CD8-positive, alpha-beta memory T cell (primary cell): ENCODE measurements around the gene WDFY4. TPM values are rescaled to one million over a fixed set of nuclear protein-coding genes. Genes with fewer than 3 reads are reported as not detected.

Source experiments
- CTCF ChIA-PET: fragments of 350-600 bp; sonication (Branson Sonifier 250); formaldehyde crosslinking; loops from one replicate; lab custom pipeline; 2021; ENCODE audit warnings: antibody characterized with exemption; lab: Charles Lee
- POLR2A ChIA-PET: fragments of 350-600 bp; sonication (Branson Sonifier 250); formaldehyde crosslinking; loops from one replicate; lab custom pipeline; 2021; ENCODE audit warnings: antibody characterized with exemption; lab: Charles Lee
- DNase-seq, 5 donors: peaks; one replicate each; pipeline versions ENCODE4 v3.0.0 to v3.0.0-alpha.2; 2020 to 2022; ENCODE audit warnings: mixed read lengths in 1 of 5
- H3K27ac ChIP-seq: one replicate; pipeline ENCODE4 v1.7.0; 2013; ENCODE audit warnings: low read depth, mild to moderate bottlenecking, low read length, moderate library complexity
- H3K27me3 ChIP-seq: 2 replicates; pipeline ENCODE4 v1.7.0; 2013; ENCODE audit warnings: low read length, mild to moderate bottlenecking; ENCODE audit not compliant: insufficient read depth, poor library complexity, severe bottlenecking
- H3K36me3 ChIP-seq: 2 replicates; pipeline ENCODE4 v1.7.0; 2013; ENCODE audit warnings: mild to moderate bottlenecking, low read length, moderate library complexity; ENCODE audit not compliant: insufficient read depth
- H3K4me1 ChIP-seq: 2 replicates; pipeline ENCODE4 v1.7.0; 2013; ENCODE audit warnings: mild to moderate bottlenecking, low read length, moderate library complexity; ENCODE audit not compliant: insufficient read depth
- H3K4me3 ChIP-seq: 2 replicates; pipeline ENCODE4 v1.7.0; 2013; ENCODE audit warnings: mild to moderate bottlenecking, low read length
- H3K9me3 ChIP-seq: 2 replicates; pipeline ENCODE4 v1.7.0; 2013; ENCODE audit warnings: mild to moderate bottlenecking, low read length
- H3K27ac Mint-ChIP-seq, 8 donors: one replicate each; pipeline ENCODE4 v1.8.0; 2020 to 2021; ENCODE audit warnings: mixed read lengths in 8 of 8, mild to moderate bottlenecking in 6 of 8, inconsistent platforms in 3 of 8, moderate library complexity in 3 of 8
- H3K27me3 Mint-ChIP-seq, 2 donors: one replicate each; pipeline ENCODE4 v1.8.0; 2020 to 2021; ENCODE audit warnings: mixed read lengths in 2 of 2, mild to moderate bottlenecking in 1 of 2, moderate library complexity in 1 of 2
- H3K36me3 Mint-ChIP-seq, 3 donors: one replicate each; pipeline ENCODE4 v1.8.0; 2020 to 2021; ENCODE audit warnings: mixed read lengths in 3 of 3, inconsistent platforms in 1 of 3, mild to moderate bottlenecking in 1 of 3
- H3K4me1 Mint-ChIP-seq, 3 donors: one replicate each; pipeline ENCODE4 v1.8.0; 2020 to 2021; ENCODE audit warnings: mixed read lengths in 3 of 3, inconsistent platforms in 1 of 3, mild to moderate bottlenecking in 1 of 3
- H3K4me3 Mint-ChIP-seq, 7 donors: one replicate each; pipeline ENCODE4 v1.8.0; 2020 to 2021; ENCODE audit warnings: mixed read lengths in 7 of 7, mild to moderate bottlenecking in 6 of 7, moderate library complexity in 4 of 7, inconsistent platforms in 2 of 7
- H3K9me3 Mint-ChIP-seq, 5 donors: one replicate each; pipeline ENCODE4 v1.8.0; 2020 to 2022; ENCODE audit warnings: mixed read lengths in 5 of 5, mild to moderate bottlenecking in 3 of 5, moderate library complexity in 2 of 5, inconsistent platforms in 1 of 5
- polyA plus RNA-seq: library from polyadenylated mRNA; unstranded; fragments of 300-500 nt; fragmentation: Illumina TruSeq; gene quantifications from one replicate; pipeline ENCODE4 v1.2.3, GENCODE V29; 2021
- total RNA-seq, 2 experiments: library from RNA; stranded (reverse); gene quantifications; one replicate each; pipeline ENCODE4 v1.2.3, GENCODE V29; 2021

The WDFY4 gene
- total and polyA plus RNA-seq, 3 experiments from 2014 or later = 0.20 to 0.35 TPM; not detected in 1

GRCh38 chr10:48801001-48801421, 116.3 kb downstream of the WDFY4 start:
- peaks cover 0 to 8% (median 4%) of the 10 kb centered on the region in 5 donors for H3K9me3 Mint-ChIP-seq
- H3K4me1 ChIP-seq = peaks cover 42% of the 10 kb centered on the region
- no peak overlapping the region for H3K27ac ChIP-seq
- H3K4me3 ChIP-seq = peak overlapping the region; percentile 0
- H3K9me3 ChIP-seq = no peaks in the 10 kb centered on the region
- H3K36me3 Mint-ChIP-seq = peaks cover 0 to 1% (median 0%) of the 10 kb centered on the region in 3 donors
- peaks cover 6 to 20% (median 9%) of the 10 kb centered on the region in 3 donors for H3K4me1 Mint-ChIP-seq
- ChIA-PET CTCF (no interaction called here), POLR2A (no interaction called here)
- no peak overlapping the region for H3K27ac Mint-ChIP-seq
- no peak for DNase-seq
- no peaks in the 10 kb centered on the region for H3K27me3 ChIP-seq
- no peak overlapping the region for H3K4me3 Mint-ChIP-seq
- H3K36me3 ChIP-seq = no peaks in the 10 kb centered on the region
- peaks cover 4 to 8% of the 10 kb centered on the region in 2 donors for H3K27me3 Mint-ChIP-seq

GRCh38 chr10:48802611-48803071, 118.0 kb downstream of the WDFY4 start:
- Mint-ChIP-seq H3K4me1 (peaks cover 6 to 20% (median 9%) of the 10 kb centered on the region in 3 donors), H3K4me3 (no peak overlapping the region), H3K27me3 (peaks cover 5 to 8% of the 10 kb centered on the region in 2 donors), H3K36me3 (peaks cover 0 to 1% (median 0%) of the 10 kb centered on the region in 3 donors), H3K27ac (peak overlapping the region in 1 of 8 donors; percentile 81), H3K9me3 (peaks cover 0 to 8% (median 4%) of the 10 kb centered on the region in 5 donors)
- peaks cover 47% of the 10 kb centered on the region for H3K4me1 ChIP-seq
- CTCF ChIA-PET = no interaction called here
- POLR2A ChIA-PET = no interaction called here
- no peaks in the 10 kb centered on the region for H3K27me3 ChIP-seq
- DNase-seq = no peak
- H3K36me3 ChIP-seq = no peaks in the 10 kb centered on the region
- H3K27ac ChIP-seq = no peak overlapping the region
- H3K9me3 ChIP-seq = no peaks in the 10 kb centered on the region
- no peak overlapping the region for H3K4me3 ChIP-seq

GRCh38 chr10:48803801-48804584, 119.3 kb downstream of the WDFY4 start:
- Histone ChIP-seq H3K9me3 (no peaks in the 10 kb centered on the region), H3K4me1 (peaks cover 47% of the 10 kb centered on the region), H3K36me3 (no peaks in the 10 kb centered on the region), H3K27me3 (no peaks in the 10 kb centered on the region), H3K4me3 (no peak overlapping the region), H3K27ac (no peak overlapping the region)
- H3K9me3 Mint-ChIP-seq = peaks cover 0 to 8% (median 4%) of the 10 kb centered on the region in 5 donors
- peaks cover 0 to 1% (median 0%) of the 10 kb centered on the region in 3 donors for H3K36me3 Mint-ChIP-seq
- peaks cover 5 to 8% of the 10 kb centered on the region in 2 donors for H3K27me3 Mint-ChIP-seq
- no peak for DNase-seq
- ChIA-PET CTCF (no interaction called here), POLR2A (interaction anchor here (0.6 kb wide), 1 partner anchor 294 kb away, joined by 3 read pairs; no protein-coding TSS in a partner anchor)
- no peak overlapping the region for H3K27ac Mint-ChIP-seq
- no peak overlapping the region for H3K4me3 Mint-ChIP-seq
- H3K4me1 Mint-ChIP-seq = peaks cover 6 to 20% (median 9%) of the 10 kb centered on the region in 3 donors

GRCh38 chr10:48804740-48805182, 120.1 kb downstream of the WDFY4 start:
- no peaks in the 10 kb centered on the region for H3K27me3 ChIP-seq
- POLR2A ChIA-PET = no interaction called here
- Mint-ChIP-seq H3K27ac (no peak overlapping the region), H3K4me3 (no peak overlapping the region), H3K36me3 (peaks cover 0 to 1% (median 0%) of the 10 kb centered on the region in 3 donors), H3K27me3 (peaks cover 5 to 8% of the 10 kb centered on the region in 2 donors), H3K4me1 (peaks cover 6 to 20% (median 9%) of the 10 kb centered on the region in 3 donors), H3K9me3 (peaks cover 0 to 6% (median 4%) of the 10 kb centered on the region in 5 donors)
- H3K9me3 ChIP-seq = no peaks in the 10 kb centered on the region
- no peaks in the 10 kb centered on the region for H3K36me3 ChIP-seq
- H3K27ac ChIP-seq = no peak overlapping the region
- H3K4me1 ChIP-seq = peaks cover 47% of the 10 kb centered on the region
- no peak overlapping the region for H3K4me3 ChIP-seq
- no peak for DNase-seq
- CTCF ChIA-PET = no interaction called here

- Histone ChIP-seq H3K27ac (no peak overlapping the region), H3K36me3 (no peaks in the 10 kb centered on the region), H3K4me3 (no peak overlapping the region), H3K9me3 (no peaks in the 10 kb centered on the region), H3K27me3 (no peaks in the 10 kb centered on the region), H3K4me1 (peaks cover 42% of the 10 kb centered on the region)
- ChIA-PET POLR2A (no interaction called here), CTCF (no interaction called here)
- H3K36me3 Mint-ChIP-seq = no peaks in the 10 kb centered on the region
- no peak overlapping the region for H3K27ac Mint-ChIP-seq
- H3K27me3 Mint-ChIP-seq = peaks cover 5 to 8% of the 10 kb centered on the region in 2 donors
- DNase-seq = no peak
- H3K4me3 Mint-ChIP-seq = no peak overlapping the region
- H3K9me3 Mint-ChIP-seq = peaks cover 0 to 4% (median 0%) of the 10 kb centered on the region in 5 donors
- peaks cover under 1 to 14% (median 2%) of the 10 kb centered on the region in 3 donors for H3K4me1 Mint-ChIP-seq
These were observed 120.7 kb downstream of the WDFY4 start for GRCh38 chr10:48805411-48805810.

GRCh38 chr10:48805848-48806247, 121.2 kb downstream of the WDFY4 start:
- no peaks in the 10 kb centered on the region for H3K9me3 ChIP-seq
- POLR2A ChIA-PET = no interaction called here
- CTCF ChIA-PET = no interaction called here
- H3K9me3 Mint-ChIP-seq = peaks cover 0 to 4% (median 0%) of the 10 kb centered on the region in 5 donors
- H3K4me3 Mint-ChIP-seq = no peak overlapping the region
- H3K36me3 ChIP-seq = no peaks in the 10 kb centered on the region
- no peak overlapping the region for H3K27ac ChIP-seq
- no peaks in the 10 kb centered on the region for H3K27me3 ChIP-seq
- H3K27ac Mint-ChIP-seq = no peak overlapping the region
- no peaks in the 10 kb centered on the region for H3K36me3 Mint-ChIP-seq
- peaks cover 5 to 9% of the 10 kb centered on the region in 2 donors for H3K27me3 Mint-ChIP-seq
- H3K4me3 ChIP-seq = no peak overlapping the region
- peaks cover 38% of the 10 kb centered on the region for H3K4me1 ChIP-seq
- DNase-seq = no peak
- peaks cover 0 to 13% (median 0%) of the 10 kb centered on the region in 3 donors for H3K4me1 Mint-ChIP-seq

GRCh38 chr10:48806342-48806741, 121.7 kb downstream of the WDFY4 start:
- H3K4me3 ChIP-seq = no peak overlapping the region
- H3K4me1 ChIP-seq = peaks cover 33% of the 10 kb centered on the region
- peaks cover 0 to 8% (median 0%) of the 10 kb centered on the region in 3 donors for H3K4me1 Mint-ChIP-seq
- no peaks in the 10 kb centered on the region for H3K36me3 ChIP-seq
- no peak for DNase-seq
- no peaks in the 10 kb centered on the region for H3K27me3 ChIP-seq
- peaks cover 5 to 13% of the 10 kb centered on the region in 2 donors for H3K27me3 Mint-ChIP-seq
- no peak overlapping the region for H3K27ac ChIP-seq
- H3K36me3 Mint-ChIP-seq = no peaks in the 10 kb centered on the region
- ChIA-PET POLR2A (no interaction called here), CTCF (no interaction called here)
- H3K27ac Mint-ChIP-seq = no peak overlapping the region
- no peaks in the 10 kb centered on the region for H3K9me3 ChIP-seq
- peaks cover 0 to 4% (median 0%) of the 10 kb centered on the region in 5 donors for H3K9me3 Mint-ChIP-seq
- no peak overlapping the region for H3K4me3 Mint-ChIP-seq
